IPS DF 4.7 (cell line): ENCODE data around the gene VPREB3.
"Not testable (repeated sequence)": the region's sequence is repeated elsewhere in the genome, so short reads cannot be mapped to it uniquely, and the experiment has no call there.

Experiments
- DNase-seq: peaks from one replicate; pipeline ENCODE4 v3.0.0-alpha.2; 2013; ENCODE audit warnings: low spot score; ENCODE audit errors: extremely low read depth

The VPREB3 gene

GRCh38 chr22:23742505-23743264 lies 11.5 kb downstream of the VPREB3 start:
- no peak for DNase-seq

- DNase-seq = no peak
Observed at GRCh38 chr22:23737696-23738095, 16.5 kb downstream of the VPREB3 start.

- DNase-seq = not testable (repeated sequence)
Observed at GRCh38 chr22:23728108-23728507, 26.1 kb downstream of the VPREB3 start.

- no peak for DNase-seq
Observed at GRCh38 chr22:23722724-23723123, 31.5 kb downstream of the VPREB3 start.

- no peak for DNase-seq
Observed at GRCh38 chr22:23722160-23722559, 32.1 kb downstream of the VPREB3 start.

- no peak for DNase-seq
Observed at GRCh38 chr22:23720855-23721254, 33.4 kb downstream of the VPREB3 start.

GRCh38 chr22:23718371-23719165 lies 35.7 kb downstream of the VPREB3 start:
- DNase-seq = no peak

GRCh38 chr22:23716811-23717801 lies 37.1 kb downstream of the VPREB3 start:
- peak; percentile 56 for DNase-seq

GRCh38 chr22:23715806-23716375 lies 38.3 kb downstream of the VPREB3 start:
- no peak for DNase-seq

GRCh38 chr22:23714596-23715578 lies 39.3 kb downstream of the VPREB3 start:
- DNase-seq = no peak

GRCh38 chr22:23713696-23714595 lies 40.3 kb downstream of the VPREB3 start:
- DNase-seq = no peak

- no peak for DNase-seq
Observed at GRCh38 chr22:23712256-23712655, 42.0 kb downstream of the VPREB3 start.

GRCh38 chr22:23709107-23709506 lies 45.1 kb downstream of the VPREB3 start:
- DNase-seq = no peak

- no peak for DNase-seq
Observed at GRCh38 chr22:23708270-23708669, 46.0 kb downstream of the VPREB3 start.

- DNase-seq = no peak
Observed at GRCh38 chr22:23705358-23705757, 48.9 kb downstream of the VPREB3 start.

GRCh38 chr22:23704829-23705228 lies 49.4 kb downstream of the VPREB3 start:
- no peak for DNase-seq

- DNase-seq = no peak
Observed at GRCh38 chr22:23704062-23704461, 50.2 kb downstream of the VPREB3 start.
